ENCODE data around the gene WWOX. TPM values are rescaled to one million over a fixed set of nuclear protein-coding genes. Genes with fewer than 3 reads are reported as not detected.

The WWOX gene
- total and polyA plus RNA-seq, 2 donors: 15.4 to 23.9 TPM

GRCh38 chr16:78715673-78716072, 616.2 kb downstream of the WWOX start:
- Histone ChIP-seq H3K27me3 (ENCODE audit: control insufficient read depth in 2 of 2, insufficient read depth in 1 of 2, low read length in 1 of 2) (no peaks in the 10 kb centered on the region), H3K4me1 (ENCODE audit: control insufficient read depth in 2 of 2, insufficient read depth in 2 of 2, low read length in 2 of 2) (no peaks in the 10 kb centered on the region), H3K36me3 (ENCODE audit: control insufficient read depth in 2 of 2, insufficient read depth in 2 of 2, low read length in 1 of 2) (no peaks in the 10 kb centered on the region), H3K27ac (ENCODE audit: low read depth in 1 of 2, low read length in 1 of 2) (no peak overlapping the region), H3K9me3 (ENCODE audit: control insufficient read depth in 2 of 2, insufficient read depth in 1 of 2, low read length in 1 of 2) (no peaks in the 10 kb centered on the region), H3K4me3 (ENCODE audit: low read length in 2 of 2) (no peak overlapping the region)
- DNase-seq (ENCODE audit: low read depth in 6 of 9, low spot score in 9 of 9): no peak
- WGBS: 97% methylated on average over 4 of the region's 4 CpGs

GRCh38 chr16:78718141-78718540, 618.7 kb downstream of the WWOX start:
- Histone ChIP-seq H3K9me3 (ENCODE audit: control insufficient read depth in 2 of 2, insufficient read depth in 1 of 2, low read length in 1 of 2) (no peaks in the 10 kb centered on the region), H3K36me3 (ENCODE audit: control insufficient read depth in 2 of 2, insufficient read depth in 2 of 2, low read length in 1 of 2) (no peaks in the 10 kb centered on the region), H3K27ac (ENCODE audit: low read depth in 1 of 2, low read length in 1 of 2) (no peak overlapping the region), H3K4me1 (ENCODE audit: control insufficient read depth in 2 of 2, insufficient read depth in 2 of 2, low read length in 2 of 2) (no peaks in the 10 kb centered on the region), H3K4me3 (ENCODE audit: low read length in 2 of 2) (no peak overlapping the region), H3K27me3 (ENCODE audit: control insufficient read depth in 2 of 2, insufficient read depth in 1 of 2, low read length in 1 of 2) (no peaks in the 10 kb centered on the region)
- 97% methylated on average over 2 of the region's 2 CpGs for WGBS
- DNase-seq (ENCODE audit: low read depth in 6 of 9, low spot score in 9 of 9): no peak

GRCh38 chr16:78720416-78720815, 621.0 kb downstream of the WWOX start:
- WGBS: 90% methylated on average over 3 of the region's 3 CpGs

GRCh38 chr16:78727536-78727935, 628.1 kb downstream of the WWOX start:
- no peaks in the 10 kb centered on the region for H3K4me1 ChIP-seq (ENCODE audit: control insufficient read depth in 2 of 2, insufficient read depth in 2 of 2, low read length in 2 of 2)
- 97% methylated on average over 2 of the region's 2 CpGs for WGBS
- no peak for DNase-seq (ENCODE audit: low read depth in 6 of 9, low spot score in 9 of 9)

More at GRCh38 chr16:78720416-78720815, 621.0 kb downstream of the WWOX start:
- Histone ChIP-seq H3K27me3 (ENCODE audit: control insufficient read depth in 2 of 2, insufficient read depth in 1 of 2, low read length in 1 of 2) (no peaks in the 10 kb centered on the region), H3K9me3 (ENCODE audit: control insufficient read depth in 2 of 2, insufficient read depth in 1 of 2, low read length in 1 of 2) (no peaks in the 10 kb centered on the region), H3K27ac (ENCODE audit: low read depth in 1 of 2, low read length in 1 of 2) (no peak overlapping the region), H3K4me3 (ENCODE audit: low read length in 2 of 2) (no peak overlapping the region), H3K4me1 (ENCODE audit: control insufficient read depth in 2 of 2, insufficient read depth in 2 of 2, low read length in 2 of 2) (no peaks in the 10 kb centered on the region), H3K36me3 (ENCODE audit: control insufficient read depth in 2 of 2, insufficient read depth in 2 of 2, low read length in 1 of 2) (no peaks in the 10 kb centered on the region)
- no peak for DNase-seq (ENCODE audit: low read depth in 6 of 9, low spot score in 9 of 9)

GRCh38 chr16:78729687-78730086, 630.2 kb downstream of the WWOX start:
- no peak overlapping the region for H3K4me3 ChIP-seq (ENCODE audit: low read length in 2 of 2)

More at GRCh38 chr16:78727536-78727935, 628.1 kb downstream of the WWOX start:
- H3K9me3 ChIP-seq (ENCODE audit: control insufficient read depth in 2 of 2, insufficient read depth in 1 of 2, low read length in 1 of 2): no peaks in the 10 kb centered on the region
- H3K4me3 ChIP-seq (ENCODE audit: low read length in 2 of 2): no peak overlapping the region
- H3K36me3 ChIP-seq (ENCODE audit: control insufficient read depth in 2 of 2, insufficient read depth in 2 of 2, low read length in 1 of 2): no peaks in the 10 kb centered on the region
- H3K27ac ChIP-seq (ENCODE audit: low read depth in 1 of 2, low read length in 1 of 2): no peak overlapping the region
- H3K27me3 ChIP-seq (ENCODE audit: control insufficient read depth in 2 of 2, insufficient read depth in 1 of 2, low read length in 1 of 2): no peaks in the 10 kb centered on the region

GRCh38 chr16:78731785-78732184, 632.3 kb downstream of the WWOX start:
- Histone ChIP-seq H3K4me3 (ENCODE audit: low read length in 2 of 2) (no peak overlapping the region), H3K27ac (ENCODE audit: low read depth in 1 of 2, low read length in 1 of 2) (no peak overlapping the region), H3K27me3 (ENCODE audit: control insufficient read depth in 2 of 2, insufficient read depth in 1 of 2, low read length in 1 of 2) (no peaks in the 10 kb centered on the region), H3K36me3 (ENCODE audit: control insufficient read depth in 2 of 2, insufficient read depth in 2 of 2, low read length in 1 of 2) (no peaks in the 10 kb centered on the region), H3K4me1 (ENCODE audit: control insufficient read depth in 2 of 2, insufficient read depth in 2 of 2, low read length in 2 of 2) (no peaks in the 10 kb centered on the region), H3K9me3 (ENCODE audit: control insufficient read depth in 2 of 2, insufficient read depth in 1 of 2, low read length in 1 of 2) (no peaks in the 10 kb centered on the region)
- DNase-seq (ENCODE audit: low read depth in 6 of 9, low spot score in 9 of 9): no peak
- 98% methylated on average over 1 of the region's 1 CpG for WGBS

More at GRCh38 chr16:78729687-78730086, 630.2 kb downstream of the WWOX start:
- Histone ChIP-seq H3K36me3 (ENCODE audit: control insufficient read depth in 2 of 2, insufficient read depth in 2 of 2, low read length in 1 of 2) (no peaks in the 10 kb centered on the region), H3K27me3 (ENCODE audit: control insufficient read depth in 2 of 2, insufficient read depth in 1 of 2, low read length in 1 of 2) (no peaks in the 10 kb centered on the region), H3K27ac (ENCODE audit: low read depth in 1 of 2, low read length in 1 of 2) (no peak overlapping the region), H3K9me3 (ENCODE audit: control insufficient read depth in 2 of 2, insufficient read depth in 1 of 2, low read length in 1 of 2) (no peaks in the 10 kb centered on the region), H3K4me1 (ENCODE audit: control insufficient read depth in 2 of 2, insufficient read depth in 2 of 2, low read length in 2 of 2) (no peaks in the 10 kb centered on the region)
- DNase-seq (ENCODE audit: low read depth in 6 of 9, low spot score in 9 of 9): no peak
- WGBS: 94% methylated on average over 2 of the region's 2 CpGs

- DNase-seq (ENCODE audit: low read depth in 6 of 9, low spot score in 9 of 9): no peak
- H3K9me3 ChIP-seq (ENCODE audit: control insufficient read depth in 2 of 2, insufficient read depth in 1 of 2, low read length in 1 of 2): no peaks in the 10 kb centered on the region
- H3K4me1 ChIP-seq (ENCODE audit: control insufficient read depth in 2 of 2, insufficient read depth in 2 of 2, low read length in 2 of 2): no peaks in the 10 kb centered on the region
- H3K36me3 ChIP-seq (ENCODE audit: control insufficient read depth in 2 of 2, insufficient read depth in 2 of 2, low read length in 1 of 2): no peaks in the 10 kb centered on the region
- H3K27me3 ChIP-seq (ENCODE audit: control insufficient read depth in 2 of 2, insufficient read depth in 1 of 2, low read length in 1 of 2): no peaks in the 10 kb centered on the region
- 98% methylated on average over 7 of the region's 7 CpGs for WGBS
- no peak overlapping the region for H3K4me3 ChIP-seq (ENCODE audit: low read length in 2 of 2)
- H3K27ac ChIP-seq (ENCODE audit: low read depth in 1 of 2, low read length in 1 of 2): no peak overlapping the region
These were observed 633.2 kb downstream of the WWOX start for GRCh38 chr16:78732696-78733095.

GRCh38 chr16:78735337-78735736, 635.9 kb downstream of the WWOX start:
- no peak overlapping the region for H3K27ac ChIP-seq (ENCODE audit: low read depth in 1 of 2, low read length in 1 of 2)
- H3K36me3 ChIP-seq (ENCODE audit: control insufficient read depth in 2 of 2, insufficient read depth in 2 of 2, low read length in 1 of 2): no peaks in the 10 kb centered on the region
- no peak for DNase-seq (ENCODE audit: low read depth in 6 of 9, low spot score in 9 of 9)
- H3K27me3 ChIP-seq (ENCODE audit: control insufficient read depth in 2 of 2, insufficient read depth in 1 of 2, low read length in 1 of 2): no peaks in the 10 kb centered on the region
- H3K4me1 ChIP-seq (ENCODE audit: control insufficient read depth in 2 of 2, insufficient read depth in 2 of 2, low read length in 2 of 2): no peaks in the 10 kb centered on the region
- H3K4me3 ChIP-seq (ENCODE audit: low read length in 2 of 2): no peak overlapping the region
- 94% methylated on average over 6 of the region's 6 CpGs for WGBS
- no peaks in the 10 kb centered on the region for H3K9me3 ChIP-seq (ENCODE audit: control insufficient read depth in 2 of 2, insufficient read depth in 1 of 2, low read length in 1 of 2)

- no peak overlapping the region for H3K4me3 ChIP-seq (ENCODE audit: low read length in 2 of 2)
- no peaks in the 10 kb centered on the region for H3K27me3 ChIP-seq (ENCODE audit: control insufficient read depth in 2 of 2, insufficient read depth in 1 of 2, low read length in 1 of 2)
- H3K27ac ChIP-seq (ENCODE audit: low read depth in 1 of 2, low read length in 1 of 2): no peak overlapping the region
- H3K9me3 ChIP-seq (ENCODE audit: control insufficient read depth in 2 of 2, insufficient read depth in 1 of 2, low read length in 1 of 2): no peaks in the 10 kb centered on the region
- H3K4me1 ChIP-seq (ENCODE audit: control insufficient read depth in 2 of 2, insufficient read depth in 2 of 2, low read length in 2 of 2): peaks cover 0 to 6% of the 10 kb centered on the region in 2 donors
- DNase-seq (ENCODE audit: low read depth in 6 of 9, low spot score in 9 of 9): no peak
- WGBS: over 99% methylated on average over 2 of the region's 2 CpGs
- no peaks in the 10 kb centered on the region for H3K36me3 ChIP-seq (ENCODE audit: control insufficient read depth in 2 of 2, insufficient read depth in 2 of 2, low read length in 1 of 2)
These were observed 638.2 kb downstream of the WWOX start for GRCh38 chr16:78737630-78738029.

- H3K9me3 ChIP-seq (ENCODE audit: control insufficient read depth in 2 of 2, insufficient read depth in 1 of 2, low read length in 1 of 2): no peaks in the 10 kb centered on the region
- DNase-seq (ENCODE audit: low read depth in 6 of 9, low spot score in 9 of 9): no peak
- WGBS: 98% methylated on average over 5 of the region's 5 CpGs
- no peaks in the 10 kb centered on the region for H3K36me3 ChIP-seq (ENCODE audit: control insufficient read depth in 2 of 2, insufficient read depth in 2 of 2, low read length in 1 of 2)
- no peaks in the 10 kb centered on the region for H3K27me3 ChIP-seq (ENCODE audit: control insufficient read depth in 2 of 2, insufficient read depth in 1 of 2, low read length in 1 of 2)
- H3K27ac ChIP-seq (ENCODE audit: low read depth in 1 of 2, low read length in 1 of 2): no peak overlapping the region
- peaks cover 0 to 11% of the 10 kb centered on the region in 2 donors for H3K4me1 ChIP-seq (ENCODE audit: control insufficient read depth in 2 of 2, insufficient read depth in 2 of 2, low read length in 2 of 2)
- no peak overlapping the region for H3K4me3 ChIP-seq (ENCODE audit: low read length in 2 of 2)
These were observed 639.1 kb downstream of the WWOX start for GRCh38 chr16:78738557-78738956.
